SIG-M5 treated with dmso at 0.1 percent for 504 hours (cell line): ENCODE results near the gene EEPD1.

Source experiments
- DNase-seq: peaks from one replicate; lab custom pipeline; 2025; ENCODE audit not compliant: unreplicated experiment; lab: John Stamatoyannopoulos, UW

Gene EEPD1

GRCh38 chr7:36249091-36249490 is 96.0 kb downstream of the EEPD1 start:
- DNase-seq, result no peak

GRCh38 chr7:36253699-36254098 is 100.6 kb downstream of the EEPD1 start:
- DNase-seq, result no peak

- peak; percentile 41 for DNase-seq
Measured at GRCh38 chr7:36258510-36259259, 105.6 kb downstream of the EEPD1 start.

GRCh38 chr7:36260481-36260880 is 107.4 kb downstream of the EEPD1 start:
- no peak for DNase-seq

- peak; percentile 17 for DNase-seq
Measured at GRCh38 chr7:36261019-36261754, 108.1 kb downstream of the EEPD1 start.

GRCh38 chr7:36262309-36263094 is 109.4 kb downstream of the EEPD1 start:
- DNase-seq, result no peak

GRCh38 chr7:36263095-36263484 is 110.0 kb downstream of the EEPD1 start:
- DNase-seq, result no peak

- DNase-seq, result peak; percentile 82
Measured at GRCh38 chr7:36264123-36264801, 111.2 kb downstream of the EEPD1 start.

- DNase-seq, result no peak
Measured at GRCh38 chr7:36264913-36265516, 112.0 kb downstream of the EEPD1 start.

- peak; percentile 49 for DNase-seq
Measured at GRCh38 chr7:36265680-36266079, 112.6 kb downstream of the EEPD1 start.

GRCh38 chr7:36266190-36266589 is 113.1 kb downstream of the EEPD1 start:
- no peak for DNase-seq

- no peak for DNase-seq
Measured at GRCh38 chr7:36266683-36267082, 113.6 kb downstream of the EEPD1 start.

GRCh38 chr7:36272211-36272566 is 119.1 kb downstream of the EEPD1 start:
- no peak for DNase-seq

GRCh38 chr7:36272567-36273269 is 119.7 kb downstream of the EEPD1 start:
- DNase-seq, result no peak

- no peak for DNase-seq
Measured at GRCh38 chr7:36273836-36274235, 120.8 kb downstream of the EEPD1 start.

GRCh38 chr7:36275735-36276284 is 122.8 kb downstream of the EEPD1 start:
- no peak for DNase-seq

- DNase-seq, result no peak
Measured at GRCh38 chr7:36276428-36277248, 123.6 kb downstream of the EEPD1 start.

- no peak for DNase-seq
Measured at GRCh38 chr7:36277249-36277542, 124.1 kb downstream of the EEPD1 start.

- no peak for DNase-seq
Measured at GRCh38 chr7:36278069-36278619, 125.1 kb downstream of the EEPD1 start.
